Measurements from ENCODE around the gene COL7A1. TPM values are rescaled to one million over a fixed set of nuclear protein-coding genes. Genes with fewer than 3 reads are reported as not detected.
"Not testable (repeated sequence)": the region's sequence is repeated elsewhere in the genome, so short reads cannot be mapped to it uniquely, and the experiment has no call there.

Gene COL7A1
- total RNA-seq, 1 donor from 2014 or later = 1.5 TPM

DNA sequence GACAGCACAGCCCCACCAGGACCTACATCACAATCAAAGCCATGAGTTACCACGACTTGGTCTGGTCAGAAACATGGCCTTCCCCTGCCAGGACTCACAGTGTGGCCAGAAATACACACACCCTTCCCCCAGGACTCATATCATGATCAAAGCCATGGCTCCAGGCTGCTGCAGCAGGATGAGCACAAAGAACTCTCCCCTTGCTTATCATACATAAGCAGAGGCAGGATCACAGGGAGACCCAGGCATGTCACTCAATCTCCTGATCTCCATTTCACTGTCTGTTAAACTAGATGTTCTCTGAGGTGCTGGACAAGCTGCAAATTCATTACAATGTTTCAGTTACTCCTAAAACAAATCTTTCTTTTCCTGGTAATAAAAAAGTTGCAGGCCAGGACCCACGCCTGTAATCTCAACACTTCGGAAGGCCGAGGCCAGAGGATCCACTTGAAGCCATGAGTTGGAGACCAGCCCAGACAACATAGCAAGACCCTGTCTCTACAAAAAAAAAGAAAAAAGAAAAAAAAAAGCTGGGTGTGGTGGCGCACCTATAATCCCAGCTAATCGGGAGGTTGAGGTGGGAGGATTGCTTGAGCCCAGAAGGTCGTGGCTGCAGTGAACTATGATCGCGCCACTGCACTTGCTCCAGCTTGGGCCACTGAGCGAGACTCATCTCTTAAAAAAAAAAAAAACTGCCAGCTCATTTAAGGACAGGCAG is 39.7 kb downstream of the COL7A1 start:
- ATAC-seq (ENCODE audit: low read depth) (no peak), DNase-seq (no peak)
- intact Hi-C loops (cut with micrococcal nuclease) = loop anchor here (5.0 kb wide), 2 partner anchors 452 to 1132 kb away; partner anchors contain the start of genes MST1, RNF123 and WDR6
- peak overlapping the region; percentile 24 for H3K4me3 Mint-ChIP-seq
- H3K36me3 Mint-ChIP-seq (ENCODE audit: low read depth) = no peaks in the 10 kb centered on the region
- peaks cover 26% of the 10 kb centered on the region for H3K4me1 Mint-ChIP-seq
- no peaks in the 10 kb centered on the region for H3K9me3 Mint-ChIP-seq
- no peak overlapping the region for H3K27ac Mint-ChIP-seq
- H3K27me3 Mint-ChIP-seq = no peaks in the 10 kb centered on the region
- TF ChIP-seq CTCF (IDR thresholded peaks at IDR 0.05) = no peak
- CTCF ChIA-PET = no interaction called here
- POLR2A ChIA-PET = interaction anchor here (1.4 to 1.8 kb wide), 2 partner anchors 89 to 538 kb away, joined by 4 to 5 read pairs; partner anchors contain the start of gene QRICH1

DNA sequence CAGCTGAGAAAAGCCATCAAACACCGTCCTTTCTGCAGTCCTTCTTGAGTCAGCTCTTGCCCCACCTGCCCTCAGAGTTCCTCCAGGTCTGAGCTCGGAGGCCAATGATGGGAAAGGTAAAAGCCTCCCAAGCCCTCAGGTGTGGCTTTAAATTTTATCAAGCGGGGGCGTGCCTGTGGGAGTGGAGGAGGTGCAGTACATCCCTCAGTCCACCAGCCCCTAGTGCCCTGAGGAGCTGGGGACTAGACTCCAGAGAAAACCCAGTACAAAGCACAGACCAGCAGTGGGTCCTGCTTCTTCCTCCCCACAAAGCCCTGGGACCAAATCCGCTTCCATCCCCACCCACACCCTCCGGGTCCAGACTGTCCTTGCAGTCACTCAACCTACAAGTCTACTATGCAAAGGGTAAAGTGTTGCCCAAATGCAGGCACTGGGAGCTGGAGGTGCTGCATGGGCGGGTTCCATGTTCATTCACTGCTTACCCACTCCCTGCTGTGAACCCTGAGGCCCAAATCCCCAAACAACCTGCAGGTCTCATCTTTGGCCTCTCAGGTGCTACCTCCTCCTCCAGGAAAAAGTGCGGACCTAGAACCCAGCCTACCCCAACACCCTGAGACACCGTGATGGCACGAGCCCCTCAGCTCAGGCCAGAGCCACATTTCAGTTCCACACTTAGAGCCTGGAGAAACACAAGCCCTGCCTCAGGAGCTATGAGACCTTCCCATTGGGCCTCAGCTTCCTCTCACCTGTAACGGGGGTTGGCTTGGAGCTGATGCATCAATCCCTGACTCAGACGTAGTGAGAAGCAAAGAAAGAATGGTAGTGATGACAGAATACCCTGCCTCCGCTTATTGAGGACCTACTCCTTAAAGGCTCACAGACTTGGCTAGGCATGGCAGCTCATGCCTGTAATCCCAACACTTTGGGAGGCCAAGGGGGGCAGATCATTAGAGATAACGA is 41.0 kb downstream of the COL7A1 start:
- intact Hi-C loops (cut with micrococcal nuclease) = no loop called here
- H3K4me1 Mint-ChIP-seq = peaks cover 20% of the 10 kb centered on the region
- no peak for ATAC-seq (ENCODE audit: low read depth)

GRCh38 chr3:48553361-48553760 is 41.8 kb downstream of the COL7A1 start:
- ATAC-seq (ENCODE audit: low read depth) (no peak), DNase-seq (no peak)
- Mint-ChIP-seq H3K27ac (no peak overlapping the region), H3K9me3 (no peaks in the 10 kb centered on the region), H3K4me3 (no peak overlapping the region), H3K27me3 (no peaks in the 10 kb centered on the region), H3K36me3 (ENCODE audit: low read depth) (no peaks in the 10 kb centered on the region), H3K4me1 (peaks cover 15% of the 10 kb centered on the region)
- no peak for TF ChIP-seq CTCF (IDR thresholded peaks at IDR 0.05)
- intact Hi-C loops (cut with micrococcal nuclease) = no loop called here
- CTCF ChIA-PET = interaction anchor here (0.8 to 2.3 kb wide), 2 partner anchors 46 to 152 kb away, joined by 3 to 10 read pairs; no protein-coding TSS in a partner anchor
- POLR2A ChIA-PET = interaction anchor here (1.1 kb wide), 1 partner anchor 113 kb away, joined by 3 read pairs; no protein-coding TSS in a partner anchor

More for the DNA sequence above, 41.0 kb downstream of the COL7A1 start:
- no peak for DNase-seq
- Mint-ChIP-seq H3K36me3 (ENCODE audit: low read depth) (no peaks in the 10 kb centered on the region), H3K9me3 (no peaks in the 10 kb centered on the region), H3K4me3 (no peak overlapping the region), H3K27me3 (no peaks in the 10 kb centered on the region), H3K27ac (no peak overlapping the region)
- ChIA-PET POLR2A (interaction anchor here (0.5 to 1.1 kb wide), 2 partner anchors 112 to 113 kb away, joined by 3 read pairs; no protein-coding TSS in a partner anchor), CTCF (interaction anchor here (0.8 to 2.3 kb wide), 2 partner anchors 47 to 153 kb away, joined by 3 to 10 read pairs; no protein-coding TSS in a partner anchor)
- no peak for TF ChIP-seq CTCF (IDR thresholded peaks at IDR 0.05)

DNA sequence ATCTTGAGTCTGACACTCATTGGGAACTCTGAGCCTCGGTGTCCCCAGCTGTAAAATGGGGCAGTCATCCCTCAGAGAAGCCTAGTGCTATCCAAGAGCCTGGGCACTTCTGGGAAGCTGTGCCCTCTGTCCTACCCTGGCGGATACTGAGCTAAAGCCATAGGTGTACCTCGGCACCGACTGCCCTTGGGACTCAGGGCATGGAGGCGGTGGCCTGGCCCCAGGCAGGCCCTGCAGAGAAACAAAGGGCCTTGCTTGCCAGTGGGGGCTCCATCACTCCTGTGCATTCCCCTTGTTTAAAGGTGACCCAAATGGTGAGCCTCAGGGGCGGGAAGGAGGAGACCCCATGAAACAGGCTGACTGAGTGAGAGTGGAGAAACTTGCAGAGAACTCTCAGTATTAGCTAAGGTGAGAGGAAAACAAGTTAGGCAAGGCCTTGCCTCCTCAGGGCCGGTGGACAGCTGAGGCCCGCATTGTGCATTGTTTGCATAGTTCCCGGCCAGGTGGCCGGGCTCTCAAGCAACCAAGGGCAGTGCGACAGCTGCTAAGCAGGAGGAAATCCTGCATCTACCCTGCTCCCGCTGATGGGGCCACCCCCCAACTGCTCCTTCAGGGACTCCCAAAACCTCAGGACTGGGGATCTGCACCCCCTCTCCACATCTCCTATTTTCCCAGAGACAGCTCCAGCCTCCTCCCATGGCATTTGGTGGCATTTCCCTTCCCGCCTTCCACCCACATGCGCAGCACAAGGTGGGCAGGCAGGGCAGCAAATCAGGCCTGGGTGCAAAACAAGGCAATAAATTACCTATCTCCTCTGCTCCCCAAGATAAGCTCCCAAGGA is 42.8 kb downstream of the COL7A1 start:
- POLR2A ChIA-PET = no interaction called here
- Mint-ChIP-seq H3K27ac (no peak overlapping the region), H3K36me3 (ENCODE audit: low read depth) (no peaks in the 10 kb centered on the region), H3K4me1 (peaks cover 10% of the 10 kb centered on the region), H3K9me3 (no peaks in the 10 kb centered on the region), H3K4me3 (no peak overlapping the region), H3K27me3 (no peaks in the 10 kb centered on the region)
- ATAC-seq (ENCODE audit: low read depth) (no peak), DNase-seq (no peak)
- intact Hi-C loops (cut with micrococcal nuclease) = no loop called here
- TF ChIP-seq CTCF (IDR thresholded peaks at IDR 0.05) = no peak
- CTCF ChIA-PET = interaction anchor here (2.3 to 7.6 kb wide), 2 partner anchors 151 to 152 kb away, joined by 10 to 90 read pairs; no protein-coding TSS in a partner anchor

GRCh38 chr3:48551651-48552050 is 43.5 kb downstream of the COL7A1 start:
- H3K27me3 Mint-ChIP-seq; intact Hi-C loops (cut with micrococcal nuclease); POLR2A ChIA-PET: not testable (repeated sequence)

More at GRCh38 chr3:48551651-48552050, 43.5 kb downstream of the COL7A1 start:
- ATAC-seq (ENCODE audit: low read depth); H3K27ac Mint-ChIP-seq; DNase-seq; H3K36me3 Mint-ChIP-seq (ENCODE audit: low read depth); H3K4me1 Mint-ChIP-seq; H3K9me3 Mint-ChIP-seq; H3K4me3 Mint-ChIP-seq: not testable (repeated sequence)
- CTCF ChIA-PET = interaction anchor here (7.6 kb wide), 1 partner anchor 151 kb away, joined by 90 read pairs; no protein-coding TSS in a partner anchor
